IPS-11a (cell line): ENCODE results near the gene CMTM7.

ENCODE experiments used
- H3K4me3 ChIP-seq: one replicate; pipeline ENCODE4 v1.5.1; 2013; ENCODE audit warnings: low read depth, low read length, control low read depth

CMTM7 gene

GRCh38 chr3:32411442-32411841 lies 19.8 kb downstream of the CMTM7 start:
- no peak overlapping the region for H3K4me3 ChIP-seq

DNA sequence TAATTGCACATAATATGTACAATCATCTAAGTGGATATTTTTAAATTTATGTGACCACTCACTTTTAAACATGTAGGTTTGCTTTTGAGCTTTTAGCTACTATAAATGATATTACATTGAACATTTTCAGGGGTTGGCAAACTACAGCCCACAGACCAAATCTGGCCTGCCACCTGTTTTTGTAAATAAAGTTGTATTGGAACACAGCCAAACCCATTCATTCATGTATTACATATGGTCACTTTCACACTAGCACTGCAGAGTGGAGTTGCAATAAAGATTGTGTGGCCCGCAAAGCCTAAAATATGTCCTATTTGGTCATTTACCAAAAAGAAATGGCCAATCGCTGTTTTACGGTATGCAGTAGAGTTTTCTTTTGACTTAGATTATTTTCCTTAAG lies 21.2 kb downstream of the CMTM7 start:
- H3K4me3 ChIP-seq: no peak overlapping the region

- no peak overlapping the region for H3K4me3 ChIP-seq
These were observed 22.3 kb downstream of the CMTM7 start for GRCh38 chr3:32413845-32414521.

DNA sequence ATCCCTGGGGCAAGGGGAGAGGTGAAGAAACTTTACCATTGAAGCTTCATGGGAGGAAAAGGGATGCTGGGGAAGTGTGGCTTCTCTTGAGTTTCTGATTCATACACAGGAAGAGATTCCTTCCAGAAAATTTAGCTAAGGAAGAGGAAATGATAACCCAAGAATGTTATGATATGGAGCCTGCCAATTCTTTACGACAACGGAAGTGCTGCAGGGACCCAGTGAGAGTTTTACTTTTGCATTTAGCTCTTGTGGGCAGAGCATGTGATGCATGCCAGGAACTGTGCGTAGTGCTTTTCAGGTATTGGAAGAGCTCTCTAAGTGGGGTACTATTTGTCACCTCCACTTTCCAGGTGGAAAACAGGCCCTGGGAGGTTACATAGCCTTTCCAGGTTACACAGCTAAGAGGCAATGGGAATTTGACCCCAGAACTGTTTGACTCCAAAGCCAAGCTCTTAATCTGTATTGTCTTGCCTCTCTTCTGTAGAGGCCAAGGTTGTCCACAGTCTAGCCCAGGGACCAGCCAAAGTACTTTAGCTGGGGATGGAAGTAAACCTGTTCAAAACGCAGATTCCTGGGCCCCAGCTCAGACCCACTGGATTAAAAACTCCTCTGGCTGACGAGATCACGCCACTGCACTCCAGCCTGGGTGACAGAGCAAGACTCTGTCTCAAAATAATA lies 23.0 kb downstream of the CMTM7 start:
- H3K4me3 ChIP-seq: no peak overlapping the region

GRCh38 chr3:32419742-32420125 lies 28.1 kb downstream of the CMTM7 start:
- H3K4me3 ChIP-seq: no peak overlapping the region

GRCh38 chr3:32420126-32421038 lies 28.7 kb downstream of the CMTM7 start:
- no peak overlapping the region for H3K4me3 ChIP-seq

DNA sequence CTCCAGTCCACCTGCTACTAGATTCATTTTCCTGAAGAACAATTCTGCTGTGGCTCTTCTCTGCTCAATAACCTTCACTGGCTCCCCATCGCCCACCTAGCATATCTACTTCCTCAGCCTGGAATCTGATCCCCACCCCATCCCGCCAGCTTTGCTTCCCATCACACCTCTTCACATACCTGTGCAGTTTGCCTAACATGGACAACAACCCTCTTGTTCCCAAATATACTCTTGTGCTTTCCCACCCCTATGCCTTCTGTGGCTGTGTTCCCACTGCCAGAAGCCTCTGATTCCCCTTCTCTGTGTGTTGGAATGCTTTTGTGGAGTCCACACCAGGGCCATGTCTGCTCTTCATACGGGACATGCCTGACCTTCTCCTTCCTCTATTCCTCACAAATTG lies 29.5 kb downstream of the CMTM7 start:
- H3K4me3 ChIP-seq: no peak overlapping the region

- no peak overlapping the region for H3K4me3 ChIP-seq
These were observed 30.6 kb downstream of the CMTM7 start for GRCh38 chr3:32421991-32422859.

DNA sequence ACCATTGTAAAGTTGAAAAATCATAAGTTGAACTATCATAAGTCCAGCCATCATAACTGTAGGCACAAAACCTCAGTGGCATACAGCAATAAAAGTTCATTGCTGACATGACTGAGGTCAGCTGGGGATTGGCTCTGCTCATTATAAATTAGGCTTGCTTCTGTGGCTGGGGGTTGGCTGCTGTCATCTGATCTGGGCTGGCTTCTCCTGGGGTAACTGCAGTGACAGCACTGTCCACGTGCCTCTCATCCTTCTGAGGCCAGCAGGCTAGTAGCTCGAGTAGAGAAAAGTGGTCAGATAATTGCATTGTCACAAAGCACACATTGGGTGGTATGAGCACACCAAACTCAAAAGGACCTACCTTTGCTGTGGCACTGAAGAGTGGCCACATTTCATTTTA lies 31.3 kb downstream of the CMTM7 start:
- no peak overlapping the region for H3K4me3 ChIP-seq

DNA sequence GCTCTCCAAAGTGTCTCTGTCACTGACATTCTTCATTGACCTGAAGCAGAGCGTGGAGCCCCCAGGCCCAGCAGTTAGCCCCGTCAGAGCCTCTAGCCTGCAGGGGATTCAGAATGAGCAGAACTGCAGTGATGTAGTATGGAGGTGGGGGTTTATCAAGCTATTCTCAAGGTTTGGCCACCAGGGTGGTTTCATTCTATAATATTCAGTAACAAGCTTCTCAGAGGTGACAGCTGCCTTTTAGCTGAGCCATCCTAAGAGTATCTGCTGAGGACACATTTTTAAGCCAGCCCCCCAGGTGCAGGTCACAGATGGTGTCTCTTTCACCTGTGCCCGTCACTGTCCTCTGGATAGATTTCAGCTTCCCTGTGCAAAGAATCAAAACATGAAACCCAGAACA lies 31.9 kb downstream of the CMTM7 start:
- H3K4me3 ChIP-seq: no peak overlapping the region

GRCh38 chr3:32423956-32424557 lies 32.4 kb downstream of the CMTM7 start:
- H3K4me3 ChIP-seq: no peak overlapping the region

GRCh38 chr3:32424581-32425250 lies 33.1 kb downstream of the CMTM7 start:
- H3K4me3 ChIP-seq: no peak overlapping the region

- no peak overlapping the region for H3K4me3 ChIP-seq
These were observed 36.7 kb downstream of the CMTM7 start for GRCh38 chr3:32428092-32429068.

- H3K4me3 ChIP-seq: no peak overlapping the region
These were observed 39.2 kb downstream of the CMTM7 start for GRCh38 chr3:32430900-32431299.

- H3K4me3 ChIP-seq: no peak overlapping the region
These were observed 39.8 kb downstream of the CMTM7 start for GRCh38 chr3:32431481-32431880.

DNA sequence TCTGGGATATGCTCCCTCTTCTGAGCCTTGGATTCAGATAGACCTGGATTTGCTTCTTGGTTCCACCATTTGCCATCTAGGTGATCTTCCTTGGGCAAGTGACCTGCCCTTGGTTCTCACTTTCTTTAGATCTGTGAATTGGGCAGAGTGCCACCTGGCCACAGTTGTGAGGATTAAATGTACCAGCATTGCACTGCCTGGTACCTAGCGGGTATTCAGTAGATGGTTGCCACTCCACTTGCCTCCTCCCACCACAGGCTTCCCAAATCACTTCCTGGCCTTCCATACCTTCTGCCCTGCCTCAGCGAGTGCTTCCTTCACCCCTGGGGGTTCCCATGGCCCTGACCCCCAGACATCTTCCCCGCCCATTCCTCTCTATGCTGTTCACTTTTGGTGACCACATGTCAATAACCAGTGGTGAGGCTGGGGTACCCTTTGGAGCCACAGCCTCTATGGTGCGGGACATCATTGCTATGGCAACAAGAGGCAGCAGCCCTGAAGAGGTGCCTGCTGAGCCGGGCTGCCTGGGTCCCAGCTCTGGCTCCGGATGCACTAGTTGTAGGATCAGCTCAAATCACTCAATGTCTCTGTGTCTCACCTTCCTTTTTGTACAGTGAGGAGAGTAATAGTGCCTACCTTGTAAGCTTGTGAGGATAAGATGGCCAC lies 40.5 kb downstream of the CMTM7 start:
- H3K4me3 ChIP-seq: no peak overlapping the region

DNA sequence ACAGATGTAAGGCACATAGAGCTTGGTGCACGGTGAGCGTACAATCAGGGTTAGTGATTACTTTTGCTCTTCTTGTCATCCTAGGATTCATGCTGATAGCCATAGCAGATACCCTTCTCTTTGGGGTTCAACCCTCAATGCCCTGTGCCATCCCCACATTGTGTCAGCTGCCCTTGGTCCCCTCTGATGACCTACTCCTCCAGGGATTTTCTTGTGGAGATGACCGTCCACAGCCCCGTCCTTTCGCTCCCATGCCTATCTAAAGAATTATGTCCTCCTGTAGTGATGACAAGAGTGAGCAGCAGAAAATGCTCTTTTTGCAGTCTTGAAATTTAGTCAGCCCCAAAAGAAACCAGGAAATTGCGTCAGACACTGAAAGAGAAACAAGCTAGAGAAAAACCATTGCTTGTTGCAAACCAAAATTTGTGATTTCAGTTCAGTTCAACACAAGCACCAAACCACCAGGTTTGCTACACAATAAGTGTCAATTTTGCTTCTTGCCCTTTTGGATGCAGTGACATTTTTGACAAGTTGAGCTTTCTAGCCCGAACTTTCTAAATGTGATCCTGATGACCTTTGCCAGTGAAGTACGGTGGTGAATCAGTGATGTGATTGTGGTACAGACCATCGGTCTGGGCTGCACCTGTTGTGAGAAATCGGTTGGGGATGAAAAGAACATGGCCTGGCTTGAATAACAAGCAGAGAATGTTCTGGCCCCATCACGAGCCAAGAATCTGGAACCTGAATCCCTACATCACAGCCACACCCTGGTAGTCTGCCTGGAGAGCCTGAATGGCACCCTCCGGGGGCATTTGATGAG lies 41.3 kb downstream of the CMTM7 start:
- H3K4me3 ChIP-seq: no peak overlapping the region
